CD4-positive, alpha-beta T cell treated with Interleukin-10 for 1 hour (primary cell): ENCODE results near the gene INTS3.
"Not testable (repeated sequence)": the region's sequence is repeated elsewhere in the genome, so short reads cannot be mapped to it uniquely, and the experiment has no call there.

ENCODE experiments used
- DNase-seq: peaks from one replicate; pipeline ENCODE4 v3.0.0-alpha.2; 2020

The INTS3 gene

DNA sequence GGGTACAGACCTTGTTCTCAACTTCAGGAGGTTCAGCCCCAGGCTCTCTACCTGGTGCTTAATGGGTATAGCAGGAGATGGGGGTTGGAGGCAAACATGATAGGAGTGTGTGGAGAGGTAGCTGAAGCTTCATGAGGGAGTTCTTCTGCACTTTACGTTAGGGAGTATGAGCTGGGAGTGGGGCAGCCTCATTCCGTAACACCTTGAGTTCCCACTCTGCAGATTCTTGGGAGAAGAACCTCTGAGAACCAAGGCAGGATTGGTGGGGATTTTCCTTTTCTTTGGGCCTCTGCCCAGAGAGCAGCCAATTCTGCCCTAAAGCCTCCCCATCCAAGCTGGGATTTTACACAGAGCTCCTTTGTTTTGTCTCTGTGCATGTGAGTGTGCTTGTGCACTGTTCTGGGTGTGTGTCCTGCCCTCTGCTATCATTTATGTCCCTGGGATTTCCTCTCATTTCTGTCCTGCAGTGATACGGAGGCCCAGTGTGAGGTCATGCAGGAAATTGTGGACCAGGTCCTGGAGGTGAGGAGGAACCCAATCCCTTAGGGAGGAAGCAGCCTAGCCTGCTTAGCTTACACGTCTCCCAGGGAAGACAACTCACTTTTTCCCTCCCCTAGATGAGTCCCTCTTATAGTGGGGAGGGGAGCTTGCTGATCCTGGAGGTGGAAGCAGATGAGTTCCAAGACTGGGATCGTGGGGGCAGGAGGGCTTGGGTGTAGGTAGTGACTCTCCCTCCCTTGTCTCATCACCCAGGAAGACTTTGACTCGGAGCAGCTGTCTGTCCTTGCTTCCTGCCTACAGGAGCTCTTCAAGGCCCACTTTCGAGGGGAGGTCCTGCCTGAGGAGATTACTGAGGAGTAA, 35.7 kb downstream of the INTS3 start:
- DNase-seq = no peak

DNA sequence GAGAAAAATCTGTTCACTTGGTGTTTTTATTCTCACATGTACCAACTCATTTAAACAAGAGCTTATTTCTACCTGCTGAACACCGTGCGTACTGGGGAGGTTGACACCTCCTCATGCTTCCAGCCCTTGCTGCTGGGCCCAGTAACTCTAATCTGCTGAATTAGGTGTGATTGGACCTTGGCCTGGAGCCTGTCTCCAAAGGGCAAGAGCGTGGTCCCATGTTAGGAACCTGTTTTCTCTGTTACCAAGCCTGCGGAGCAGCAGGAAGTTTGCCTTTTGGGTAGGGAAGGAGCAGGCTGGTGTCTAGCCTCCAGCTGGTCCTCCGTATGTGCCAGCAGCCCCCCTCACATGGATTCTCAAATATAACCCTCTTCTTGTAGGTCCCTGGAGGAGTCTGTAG, 36.5 kb downstream of the INTS3 start:
- DNase-seq = no peak

DNA sequence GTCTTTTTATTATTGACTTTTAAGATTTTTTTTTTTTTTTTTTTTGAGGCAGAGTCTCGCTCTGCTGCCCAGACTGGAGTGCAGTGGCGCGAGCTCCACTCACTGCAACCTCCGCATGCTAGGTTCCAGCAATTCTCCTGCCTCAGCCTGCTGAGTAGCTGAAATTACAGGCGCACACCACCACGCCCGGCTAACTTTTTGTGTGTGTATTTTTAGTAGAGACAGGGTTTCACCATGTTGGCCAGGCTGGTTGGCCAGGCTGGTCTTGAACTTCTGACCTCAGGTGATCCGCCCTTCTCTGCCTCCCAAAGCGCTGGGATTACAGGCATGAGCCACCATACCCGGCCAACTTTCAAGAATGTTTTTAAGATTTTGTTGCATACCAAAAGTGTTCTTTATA, 38.8 kb downstream of the INTS3 start:
- DNase-seq = not testable (repeated sequence)

DNA sequence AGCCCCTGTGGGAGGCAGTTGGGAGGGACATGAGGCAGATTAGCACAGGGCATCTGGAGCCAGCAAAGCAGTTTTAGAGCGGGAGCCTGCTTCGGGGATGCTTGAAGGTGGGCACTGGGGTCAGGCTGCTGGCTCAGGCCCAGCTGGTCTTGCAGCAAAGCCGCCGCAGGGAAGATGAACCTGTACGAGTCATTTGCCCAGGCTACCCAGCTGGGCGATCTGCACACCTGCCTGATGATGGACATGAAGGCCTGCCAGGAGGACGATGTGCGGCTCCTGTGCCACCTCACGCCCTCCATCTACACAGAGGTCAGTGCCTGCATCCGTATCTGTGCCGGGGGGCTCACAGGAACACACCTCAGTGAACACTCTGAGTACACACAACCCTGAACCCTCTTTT, 39.7 kb downstream of the INTS3 start:
- DNase-seq = no peak

DNA sequence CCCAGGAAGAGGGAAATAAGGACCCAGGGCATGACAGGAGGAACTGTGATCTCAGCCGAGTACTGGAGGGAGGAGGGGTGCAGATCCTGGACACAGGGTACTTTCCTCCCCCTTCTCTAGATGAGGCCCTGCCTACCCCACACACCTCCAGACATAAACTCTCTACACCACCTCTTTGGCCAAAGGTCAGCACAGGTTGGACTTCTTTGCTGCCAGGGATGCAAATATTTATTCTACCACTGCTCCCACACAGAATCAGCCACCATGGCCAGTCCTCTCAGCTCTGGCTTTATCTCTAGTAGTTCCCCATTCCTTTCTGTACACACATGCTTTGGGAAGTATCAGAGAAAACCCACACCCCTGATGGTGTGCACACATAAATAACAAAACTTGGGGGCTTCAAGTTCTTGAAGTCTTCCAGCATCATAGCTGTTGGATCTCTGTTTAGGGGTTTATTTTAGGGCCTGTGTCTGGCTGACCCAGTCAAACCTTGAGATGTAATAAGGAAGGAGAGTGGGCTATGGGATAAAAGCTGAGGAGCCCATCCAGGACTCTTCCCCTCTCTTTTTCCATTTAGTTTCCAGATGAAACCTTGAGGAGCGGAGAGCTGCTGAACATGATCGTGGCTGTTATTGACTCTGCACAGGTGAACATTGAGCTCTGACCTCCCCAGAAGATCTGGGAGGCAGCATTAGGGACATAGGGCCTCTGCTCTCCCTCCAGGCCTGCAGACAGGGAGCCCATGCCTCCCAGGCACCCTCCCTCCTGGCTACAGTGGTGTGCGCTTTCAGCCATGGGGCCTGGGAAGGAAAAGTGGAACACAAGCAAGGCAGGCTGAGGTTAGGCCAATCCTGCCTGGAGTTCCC, 40.7 kb downstream of the INTS3 start:
- no peak for DNase-seq

DNA sequence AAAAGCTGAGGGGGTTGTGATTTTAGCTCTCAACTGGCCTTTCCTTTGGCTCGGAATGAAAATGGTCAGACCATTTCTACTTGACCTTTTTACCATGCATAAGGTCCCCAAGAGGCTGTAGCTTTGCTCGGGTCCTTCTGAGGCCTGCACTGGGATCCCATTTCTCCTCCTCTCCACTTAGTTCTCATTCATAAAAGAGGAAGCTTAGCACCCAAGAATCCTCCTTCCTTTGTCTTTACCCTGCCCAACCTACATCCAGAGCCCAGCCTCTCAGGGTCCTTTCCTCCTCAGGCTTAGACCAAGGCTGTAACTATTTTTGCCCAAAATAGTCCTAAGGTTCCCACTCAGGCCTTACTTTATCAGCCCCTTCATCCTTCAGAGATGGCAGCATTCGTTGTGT, 41.4 kb downstream of the INTS3 start:
- DNase-seq = no peak

DNA sequence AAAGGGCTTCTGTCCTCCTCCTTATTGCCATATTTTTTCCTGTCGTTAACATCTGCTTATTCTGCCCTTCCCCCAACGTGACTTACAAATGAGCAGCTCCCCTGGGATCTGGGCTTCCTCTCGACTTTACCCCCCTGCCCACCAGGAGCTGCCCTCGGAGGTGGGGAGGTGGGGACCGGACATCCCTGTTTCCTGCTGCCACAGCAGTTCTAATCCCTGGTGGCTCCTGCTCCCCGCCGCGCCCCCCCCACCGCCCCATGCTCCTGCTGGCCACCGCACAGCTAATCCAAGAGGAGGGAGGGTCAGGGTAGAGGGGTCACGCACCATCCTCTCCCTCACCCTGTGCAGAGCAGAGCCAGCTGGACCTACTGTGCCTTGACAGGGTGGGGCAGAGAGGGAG, 42.9 kb downstream of the INTS3 start:
- no peak for DNase-seq

DNA sequence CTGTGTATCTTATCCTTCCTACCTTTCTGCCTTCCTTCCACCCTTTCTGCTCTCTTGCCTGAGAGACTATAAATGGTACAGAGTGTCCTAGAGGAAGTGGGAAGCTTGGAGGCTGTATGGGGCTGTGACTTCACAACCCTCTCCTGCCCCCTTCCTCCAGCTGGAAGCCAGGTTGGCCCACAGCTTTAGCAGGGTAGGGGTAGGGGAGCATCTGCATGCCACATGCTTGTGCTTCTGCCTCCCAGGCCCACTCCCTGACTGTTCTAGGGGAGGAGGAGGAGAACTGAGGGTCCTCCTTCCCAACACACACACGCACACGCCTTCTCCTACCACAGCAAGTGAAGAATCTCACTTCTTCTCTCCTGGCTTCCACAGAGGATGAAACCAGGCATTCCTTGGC, 43.4 kb downstream of the INTS3 start:
- no peak for DNase-seq

DNA sequence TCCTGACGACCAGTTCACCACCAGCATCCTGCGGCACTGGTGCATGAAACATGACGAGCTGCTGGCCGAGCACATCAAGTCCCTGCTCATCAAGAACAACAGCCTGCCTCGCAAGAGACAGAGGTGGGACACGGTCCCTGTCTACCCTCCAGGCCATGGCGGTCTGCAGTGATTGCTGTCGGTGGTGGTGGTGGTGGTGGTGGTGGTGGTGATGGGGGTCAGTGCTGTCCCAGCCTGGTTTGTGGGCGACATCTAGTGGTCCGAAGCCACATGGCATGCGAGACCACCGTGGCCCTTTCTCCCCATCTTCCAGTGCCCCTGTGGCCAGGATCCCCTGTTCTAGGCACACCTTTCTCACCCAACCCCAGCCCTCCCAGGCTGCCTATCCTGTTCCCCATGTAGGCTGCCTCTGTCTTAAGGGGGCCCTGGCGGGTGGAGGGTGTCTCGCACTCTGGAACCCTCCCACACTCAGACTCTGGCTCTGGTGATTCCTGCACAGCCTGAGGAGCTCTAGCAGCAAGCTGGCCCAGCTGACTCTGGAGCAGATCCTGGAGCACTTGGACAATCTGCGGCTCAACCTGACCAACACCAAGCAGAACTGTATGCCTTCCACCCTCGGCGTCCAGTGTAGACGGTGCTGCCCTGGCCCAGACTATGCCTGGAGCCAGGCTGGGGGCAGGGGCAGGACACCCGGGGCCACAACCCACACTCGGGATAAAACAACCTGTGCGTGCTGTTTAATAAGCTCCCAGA, 44.2 kb downstream of the INTS3 start:
- no peak for DNase-seq

DNA sequence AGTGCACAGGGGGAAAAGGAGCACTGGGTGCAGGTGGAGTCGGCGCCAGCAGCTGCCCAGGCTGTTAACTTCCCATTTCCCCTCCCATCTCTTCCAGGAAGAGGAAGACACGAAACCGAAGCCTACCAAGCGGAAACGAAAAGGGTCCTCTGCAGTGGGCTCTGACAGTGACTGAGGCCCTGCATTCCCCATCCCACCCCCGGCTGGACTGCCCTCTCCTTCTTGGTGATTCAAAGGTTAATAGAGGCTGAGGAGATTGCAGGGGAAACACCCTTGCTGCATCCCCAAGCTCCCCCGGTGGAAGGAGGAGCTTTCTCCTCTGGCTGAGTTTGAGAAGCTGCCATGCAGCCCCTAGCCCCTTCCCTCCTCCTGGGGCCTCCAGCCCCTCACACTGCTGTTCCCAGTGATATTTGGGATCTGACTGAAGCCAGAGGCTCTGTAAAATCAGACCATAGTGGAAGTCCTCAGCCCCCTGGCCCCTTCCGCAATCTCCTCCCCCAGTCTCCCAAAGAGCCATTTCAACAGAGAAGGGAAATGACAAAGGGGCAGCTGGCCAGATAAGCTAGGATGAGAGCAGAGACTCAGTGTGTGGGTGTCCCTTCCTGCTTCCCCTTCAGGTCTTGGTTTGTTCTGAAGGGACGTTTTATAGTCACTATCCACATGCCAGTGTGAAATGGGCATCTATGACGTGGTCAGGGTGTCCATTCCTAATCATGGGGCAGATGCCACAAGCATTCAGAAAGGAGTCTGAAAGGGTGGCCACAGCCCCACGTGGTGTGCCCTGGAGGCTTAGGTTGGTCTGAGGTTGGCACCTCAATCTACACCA, 45.5 kb downstream of the INTS3 start:
- no peak for DNase-seq

DNA sequence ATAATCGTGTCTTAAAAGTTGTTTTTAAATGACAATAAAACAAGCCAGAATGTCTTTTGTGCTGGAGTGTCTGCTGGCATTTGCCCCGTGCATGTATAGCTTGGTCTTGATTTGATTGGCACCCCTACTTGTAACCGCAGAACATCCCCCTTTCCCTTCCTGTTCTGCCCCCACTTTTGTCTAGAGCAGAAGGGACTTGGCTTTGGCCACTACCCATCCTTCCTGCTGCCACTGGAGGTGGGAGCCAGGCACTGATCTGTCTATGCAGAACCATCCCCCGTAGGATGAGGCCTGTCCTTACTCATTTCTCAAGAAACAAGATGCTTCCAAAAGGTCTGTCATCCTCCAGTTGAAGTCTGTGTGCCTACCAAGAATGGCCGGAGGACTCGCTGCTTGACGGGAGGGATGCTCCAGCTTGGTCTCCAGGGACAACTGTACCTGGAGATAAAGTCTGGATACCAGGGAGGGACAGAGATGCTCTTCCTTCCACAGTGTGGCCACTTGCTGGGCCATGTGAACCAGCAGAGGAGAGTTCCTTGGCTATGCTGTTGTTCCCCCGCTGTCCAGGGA, 46.3 kb downstream of the INTS3 start:
- DNase-seq = no peak

DNA sequence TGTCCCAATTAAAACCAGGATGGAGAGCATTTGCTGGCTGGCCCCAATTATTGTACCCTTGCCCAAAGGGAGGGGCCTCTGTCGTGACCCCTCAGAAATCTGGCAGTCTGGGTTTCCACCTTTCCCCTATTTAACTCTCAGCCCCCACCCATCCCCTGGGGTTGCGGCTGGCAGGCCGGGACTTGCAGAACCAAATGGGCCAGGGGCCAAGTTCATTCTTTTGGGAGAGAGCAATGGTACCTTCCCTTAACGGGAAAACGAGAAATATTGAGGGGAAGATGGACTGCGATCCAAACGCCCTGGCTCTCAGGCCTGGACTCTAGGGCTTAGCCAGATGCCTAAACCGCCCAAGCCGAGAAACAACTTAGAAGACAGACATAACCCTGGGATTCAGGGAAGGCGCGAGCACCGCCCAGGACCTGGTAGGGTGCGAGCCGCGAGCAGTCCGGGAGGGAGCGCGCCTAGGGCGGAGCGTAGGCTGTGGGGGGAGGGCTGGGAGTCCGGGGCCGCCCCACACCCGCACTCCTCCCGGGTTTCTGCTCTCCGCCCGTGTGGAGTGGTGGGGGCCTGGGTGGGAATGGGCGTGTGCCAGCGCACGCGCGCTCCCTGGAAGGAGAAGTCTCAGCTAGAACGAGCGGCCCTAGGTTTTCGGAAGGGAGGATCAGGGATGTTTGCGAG, 47.1 kb downstream of the INTS3 start, which contains the start of gene SLC27A3:
Gene SLC27A3, plus strand, starts transcription at position 628 of the 678 bp plus-strand sequence. CDS start 91 bp downstream, outside the sequence.
- no peak for DNase-seq

DNA sequence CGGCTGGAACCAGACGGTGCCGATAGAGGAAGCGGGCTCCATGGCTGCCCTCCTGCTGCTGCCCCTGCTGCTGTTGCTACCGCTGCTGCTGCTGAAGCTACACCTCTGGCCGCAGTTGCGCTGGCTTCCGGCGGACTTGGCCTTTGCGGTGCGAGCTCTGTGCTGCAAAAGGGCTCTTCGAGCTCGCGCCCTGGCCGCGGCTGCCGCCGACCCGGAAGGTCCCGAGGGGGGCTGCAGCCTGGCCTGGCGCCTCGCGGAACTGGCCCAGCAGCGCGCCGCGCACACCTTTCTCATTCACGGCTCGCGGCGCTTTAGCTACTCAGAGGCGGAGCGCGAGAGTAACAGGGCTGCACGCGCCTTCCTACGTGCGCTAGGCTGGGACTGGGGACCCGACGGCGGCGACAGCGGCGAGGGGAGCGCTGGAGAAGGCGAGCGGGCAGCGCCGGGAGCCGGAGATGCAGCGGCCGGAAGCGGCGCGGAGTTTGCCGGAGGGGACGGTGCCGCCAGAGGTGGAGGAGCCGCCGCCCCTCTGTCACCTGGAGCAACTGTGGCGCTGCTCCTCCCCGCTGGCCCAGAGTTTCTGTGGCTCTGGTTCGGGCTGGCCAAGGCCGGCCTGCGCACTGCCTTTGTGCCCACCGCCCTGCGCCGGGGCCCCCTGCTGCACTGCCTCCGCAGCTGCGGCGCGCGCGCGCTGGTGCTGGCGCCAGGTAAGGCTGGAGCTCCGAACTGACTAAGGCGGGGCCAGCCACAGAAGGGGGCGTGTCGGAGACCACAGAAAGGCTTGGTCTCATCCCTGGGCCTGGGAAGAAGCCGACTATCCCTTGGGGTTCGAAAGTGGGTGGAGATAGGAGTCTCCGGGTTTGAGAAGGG, 47.8 kb downstream of the INTS3 start:
- peak; percentile 68 for DNase-seq

DNA sequence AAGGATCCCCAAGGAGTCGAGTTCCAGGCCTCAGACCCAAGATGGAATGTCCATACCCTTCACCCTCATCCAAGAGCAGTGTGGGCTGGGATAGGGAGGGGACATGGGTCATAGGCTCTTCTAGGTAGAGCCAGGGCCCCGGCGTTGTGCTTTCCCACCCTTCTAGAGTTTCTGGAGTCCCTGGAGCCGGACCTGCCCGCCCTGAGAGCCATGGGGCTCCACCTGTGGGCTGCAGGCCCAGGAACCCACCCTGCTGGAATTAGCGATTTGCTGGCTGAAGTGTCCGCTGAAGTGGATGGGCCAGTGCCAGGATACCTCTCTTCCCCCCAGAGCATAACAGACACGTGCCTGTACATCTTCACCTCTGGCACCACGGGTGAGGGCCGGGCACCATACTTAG, 48.5 kb downstream of the INTS3 start:
- no peak for DNase-seq

DNA sequence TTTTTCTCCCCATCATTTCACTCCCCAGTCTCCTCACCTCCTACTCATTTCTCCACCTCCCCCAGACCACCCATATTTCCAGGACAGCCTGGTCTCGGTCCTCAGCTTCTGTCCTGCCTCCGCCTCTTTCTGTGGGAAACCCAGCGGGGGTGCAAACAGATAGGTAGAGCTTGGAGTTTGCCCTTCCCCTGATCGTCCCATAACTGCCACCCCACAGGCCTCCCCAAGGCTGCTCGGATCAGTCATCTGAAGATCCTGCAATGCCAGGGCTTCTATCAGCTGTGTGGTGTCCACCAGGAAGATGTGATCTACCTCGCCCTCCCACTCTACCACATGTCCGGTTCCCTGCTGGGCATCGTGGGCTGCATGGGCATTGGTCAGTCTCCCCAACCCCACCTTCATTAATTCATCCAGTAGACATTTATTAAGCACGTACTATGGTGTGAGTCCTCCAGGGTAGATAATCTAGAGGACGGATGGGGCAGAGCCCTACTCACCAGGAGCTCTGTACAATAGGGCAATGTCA, 49.1 kb downstream of the INTS3 start:
- DNase-seq = no peak

DNA sequence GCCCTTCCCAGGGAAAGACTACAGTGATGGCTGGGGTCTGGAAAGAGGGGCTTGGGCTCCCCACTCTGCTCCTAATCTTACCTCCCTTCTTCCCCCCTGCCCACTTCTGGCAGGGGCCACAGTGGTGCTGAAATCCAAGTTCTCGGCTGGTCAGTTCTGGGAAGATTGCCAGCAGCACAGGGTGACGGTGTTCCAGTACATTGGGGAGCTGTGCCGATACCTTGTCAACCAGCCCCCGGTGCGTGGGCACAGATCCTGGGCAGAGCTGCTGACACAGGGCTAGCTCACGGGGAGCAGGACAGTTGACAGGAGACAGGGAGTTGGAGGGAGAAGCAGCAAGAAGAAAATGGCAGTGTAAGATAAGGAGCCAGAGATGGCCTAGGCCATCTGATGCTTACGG, 49.8 kb downstream of the INTS3 start:
- DNase-seq = no peak

DNA sequence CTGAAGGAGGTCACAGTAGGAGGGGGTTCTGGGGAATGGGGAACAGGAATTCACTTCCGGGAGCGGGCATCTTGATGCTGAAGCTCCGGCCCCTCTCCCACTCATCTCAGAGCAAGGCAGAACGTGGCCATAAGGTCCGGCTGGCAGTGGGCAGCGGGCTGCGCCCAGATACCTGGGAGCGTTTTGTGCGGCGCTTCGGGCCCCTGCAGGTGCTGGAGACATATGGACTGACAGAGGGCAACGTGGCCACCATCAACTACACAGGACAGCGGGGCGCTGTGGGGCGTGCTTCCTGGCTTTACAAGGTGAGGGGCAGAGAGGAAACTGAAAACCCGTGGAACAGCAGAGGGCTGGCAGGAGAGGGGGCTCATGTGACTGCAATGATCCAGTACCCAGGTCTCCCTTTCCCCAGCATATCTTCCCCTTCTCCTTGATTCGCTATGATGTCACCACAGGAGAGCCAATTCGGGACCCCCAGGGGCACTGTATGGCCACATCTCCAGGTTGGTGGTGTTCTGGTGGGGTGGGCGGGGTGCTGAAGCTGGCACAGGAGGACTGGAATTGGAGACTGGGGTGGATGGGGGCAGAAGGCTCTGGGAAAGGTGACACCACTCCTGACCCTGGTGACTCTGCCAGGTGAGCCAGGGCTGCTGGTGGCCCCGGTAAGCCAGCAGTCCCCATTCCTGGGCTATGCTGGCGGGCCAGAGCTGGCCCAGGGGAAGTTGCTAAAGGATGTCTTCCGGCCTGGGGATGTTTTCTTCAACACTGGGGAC, 50.4 kb downstream of the INTS3 start:
- DNase-seq = no peak

DNA sequence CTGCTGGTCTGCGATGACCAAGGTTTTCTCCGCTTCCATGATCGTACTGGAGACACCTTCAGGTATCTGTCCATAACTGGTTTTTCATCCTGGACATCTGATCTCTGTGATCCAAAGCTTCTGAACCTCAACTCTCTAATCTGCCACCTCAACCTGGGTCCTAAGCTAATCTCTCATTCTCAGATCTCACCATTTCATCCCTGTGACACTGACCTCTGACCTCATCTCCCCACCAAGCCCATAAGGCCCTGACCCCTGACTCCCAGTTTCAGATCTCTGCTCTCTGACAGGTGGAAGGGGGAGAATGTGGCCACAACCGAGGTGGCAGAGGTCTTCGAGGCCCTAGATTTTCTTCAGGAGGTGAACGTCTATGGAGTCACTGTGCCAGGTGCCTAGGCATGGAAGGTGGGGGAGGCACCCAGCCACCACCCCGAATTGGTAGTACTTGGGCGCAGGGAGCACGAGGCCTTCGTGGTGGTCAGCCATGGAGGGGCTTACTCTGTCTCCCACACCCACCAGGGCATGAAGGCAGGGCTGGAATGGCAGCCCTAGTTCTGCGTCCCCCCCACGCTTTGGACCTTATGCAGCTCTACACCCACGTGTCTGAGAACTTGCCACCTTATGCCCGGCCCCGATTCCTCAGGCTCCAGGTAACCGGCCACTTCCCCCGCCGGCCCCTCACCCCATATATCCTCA, 51.1 kb downstream of the INTS3 start:
- DNase-seq = no peak
